ENCODE data around the gene DPH7.
"Not testable (repeated sequence)": the region's sequence is repeated elsewhere in the genome, so short reads cannot be mapped to it uniquely, and the experiment has no call there.

The DPH7 gene

DNA sequence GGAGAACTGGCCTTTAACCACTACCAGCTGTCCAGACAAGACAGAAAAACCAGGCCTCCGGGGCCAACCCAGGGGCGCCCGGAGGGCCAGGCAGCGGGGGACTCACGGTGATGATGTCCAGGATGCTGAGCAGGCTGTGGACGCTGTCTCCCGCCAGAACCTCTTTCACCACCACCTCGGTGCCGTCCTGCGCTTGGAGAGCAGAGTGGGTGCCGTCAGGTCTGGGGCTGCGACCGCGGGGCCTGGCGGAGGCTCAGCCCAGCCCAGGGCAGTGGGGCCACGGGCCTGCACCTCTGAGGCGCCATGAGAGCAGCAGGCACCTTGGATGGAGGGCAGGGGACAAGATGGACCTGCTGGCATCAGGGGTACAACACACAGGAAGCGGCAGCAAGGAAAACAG is 38.2 kb downstream of the DPH7 start:
- Histone ChIP-seq H3K9ac (ENCODE audit: low read length) (no peak overlapping the region), H3K27ac (ENCODE audit: low read length) (no peak overlapping the region), H4K20me1 (ENCODE audit: insufficient read depth, low read length) (no peaks in the 10 kb centered on the region), H3K4me3 (ENCODE audit: low read length) (no peak overlapping the region), H3K36me3 (replicated peaks; ENCODE audit: low read depth, low read length) (no peaks in the 10 kb centered on the region), H3K9me3 (ENCODE audit: insufficient read depth, low read length) (no peaks in the 10 kb centered on the region), H3K79me2 (ENCODE audit: low read length) (no peaks in the 10 kb centered on the region), H3K27me3 (ENCODE audit: low read depth, low read length) (no peaks in the 10 kb centered on the region), H3K4me1 (ENCODE audit: low read length) (no peaks in the 10 kb centered on the region), H3K4me2 (ENCODE audit: low read length) (no peak overlapping the region), H2AFZ (ENCODE audit: low read depth, low read length) (no peak overlapping the region)
- TF ChIP-seq, protein P1, sequence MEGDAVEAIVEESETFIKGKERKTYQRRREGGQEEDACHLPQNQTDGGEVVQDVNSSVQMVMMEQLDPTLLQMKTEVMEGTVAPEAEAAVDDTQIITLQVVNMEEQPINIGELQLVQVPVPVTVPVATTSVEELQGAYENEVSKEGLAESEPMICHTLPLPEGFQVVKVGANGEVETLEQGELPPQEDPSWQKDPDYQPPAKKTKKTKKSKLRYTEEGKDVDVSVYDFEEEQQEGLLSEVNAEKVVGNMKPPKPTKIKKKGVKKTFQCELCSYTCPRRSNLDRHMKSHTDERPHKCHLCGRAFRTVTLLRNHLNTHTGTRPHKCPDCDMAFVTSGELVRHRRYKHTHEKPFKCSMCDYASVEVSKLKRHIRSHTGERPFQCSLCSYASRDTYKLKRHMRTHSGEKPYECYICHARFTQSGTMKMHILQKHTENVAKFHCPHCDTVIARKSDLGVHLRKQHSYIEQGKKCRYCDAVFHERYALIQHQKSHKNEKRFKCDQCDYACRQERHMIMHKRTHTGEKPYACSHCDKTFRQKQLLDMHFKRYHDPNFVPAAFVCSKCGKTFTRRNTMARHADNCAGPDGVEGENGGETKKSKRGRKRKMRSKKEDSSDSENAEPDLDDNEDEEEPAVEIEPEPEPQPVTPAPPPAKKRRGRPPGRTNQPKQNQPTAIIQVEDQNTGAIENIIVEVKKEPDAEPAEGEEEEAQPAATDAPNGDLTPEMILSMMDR (IDR thresholded peaks at IDR 0.05; ENCODE audit: low read depth, low read length) = no peak
- no peak for TF ChIP-seq EZH2phosphoT487 (IDR thresholded peaks at IDR 0.05; ENCODE audit: low read depth)

DNA sequence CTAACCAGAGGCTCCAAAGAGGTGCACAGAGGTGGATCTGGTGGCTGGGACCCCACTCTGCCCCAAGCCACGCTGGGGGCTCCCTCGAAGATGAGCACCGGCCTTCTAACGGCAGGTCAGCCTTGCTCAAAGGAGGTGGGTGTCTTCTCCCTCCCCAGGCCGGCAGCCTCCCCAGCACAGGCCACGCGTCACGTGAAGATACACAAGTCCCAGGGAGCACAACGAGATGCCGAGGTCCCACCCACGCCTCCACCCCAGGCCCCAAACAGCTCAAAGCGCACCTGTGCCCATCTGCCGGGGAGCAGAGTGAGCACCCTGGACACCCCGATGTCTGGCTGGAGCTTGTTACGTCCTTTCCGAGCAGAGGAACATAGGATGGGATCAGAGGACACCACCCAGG is 40.7 kb downstream of the DPH7 start:
- Histone ChIP-seq H3K9me3 (ENCODE audit: insufficient read depth, low read length) (no peaks in the 10 kb centered on the region), H3K79me2 (ENCODE audit: low read length) (no peaks in the 10 kb centered on the region), H4K20me1 (ENCODE audit: insufficient read depth, low read length) (no peaks in the 10 kb centered on the region), H3K4me1 (ENCODE audit: low read length) (peaks cover 8% of the 10 kb centered on the region), H3K27ac (ENCODE audit: low read length) (no peak overlapping the region), H3K27me3 (ENCODE audit: low read depth, low read length) (no peaks in the 10 kb centered on the region), H3K4me3 (ENCODE audit: low read length) (no peak overlapping the region), H3K36me3 (replicated peaks; ENCODE audit: low read depth, low read length) (no peaks in the 10 kb centered on the region), H3K4me2 (ENCODE audit: low read length) (no peak overlapping the region), H3K9ac (ENCODE audit: low read length) (no peak overlapping the region), H2AFZ (ENCODE audit: low read depth, low read length) (no peak overlapping the region)
- no peak for TF ChIP-seq EZH2phosphoT487 (IDR thresholded peaks at IDR 0.05; ENCODE audit: low read depth)
- TF ChIP-seq, protein P1 (IDR thresholded peaks at IDR 0.05; ENCODE audit: low read depth, low read length) = no peak

- not testable (repeated sequence) for H3K79me2 ChIP-seq (ENCODE audit: low read length); H2AFZ ChIP-seq (ENCODE audit: low read depth, low read length); H3K4me2 ChIP-seq (ENCODE audit: low read length); H3K4me1 ChIP-seq (ENCODE audit: low read length); H3K27me3 ChIP-seq (ENCODE audit: low read depth, low read length); H3K27ac ChIP-seq (ENCODE audit: low read length); H3K9ac ChIP-seq (ENCODE audit: low read length); H3K4me3 ChIP-seq (ENCODE audit: low read length); H3K36me3 ChIP-seq (replicated peaks; ENCODE audit: low read depth, low read length); H4K20me1 ChIP-seq (ENCODE audit: insufficient read depth, low read length); H3K9me3 ChIP-seq (ENCODE audit: insufficient read depth, low read length)
These were observed 42.1 kb downstream of the DPH7 start for GRCh38 chr9:137536594-137537131.

- H4K20me1 ChIP-seq (ENCODE audit: insufficient read depth, low read length) = no peaks in the 10 kb centered on the region
- no peak overlapping the region for H3K27ac ChIP-seq (ENCODE audit: low read length)
- no peaks in the 10 kb centered on the region for H3K79me2 ChIP-seq (ENCODE audit: low read length)
- TF ChIP-seq EZH2phosphoT487 (IDR thresholded peaks at IDR 0.05; ENCODE audit: low read depth) = no peak
- TF ChIP-seq, protein P1 (IDR thresholded peaks at IDR 0.05; ENCODE audit: low read depth, low read length) = no peak
- H3K27me3 ChIP-seq (ENCODE audit: low read depth, low read length) = no peaks in the 10 kb centered on the region
- peak overlapping the region; percentile 98 for H2AFZ ChIP-seq (ENCODE audit: low read depth, low read length)
- peaks cover 8% of the 10 kb centered on the region for H3K4me1 ChIP-seq (ENCODE audit: low read length)
- H3K4me2 ChIP-seq (ENCODE audit: low read length) = peak overlapping the region; percentile 83
- no peak overlapping the region for H3K4me3 ChIP-seq (ENCODE audit: low read length)
- no peaks in the 10 kb centered on the region for H3K36me3 ChIP-seq (replicated peaks; ENCODE audit: low read depth, low read length)
- H3K9ac ChIP-seq (ENCODE audit: low read length) = peak overlapping the region; percentile 36
- H3K9me3 ChIP-seq (ENCODE audit: insufficient read depth, low read length) = no peaks in the 10 kb centered on the region
These were observed 43.7 kb downstream of the DPH7 start for GRCh38 chr9:137535120-137535428.
